IPS DF 19.7 (cell line): ENCODE measurements around the gene RAB20.
"Not testable (repeated sequence)": the region's sequence is repeated elsewhere in the genome, so short reads cannot be mapped to it uniquely, and the experiment has no call there.

Source experiments
- DNase-seq: peaks from one replicate; pipeline ENCODE4 v3.0.0-alpha.2; 2013; ENCODE audit warnings: low read depth, low spot score

RAB20 gene

GRCh38 chr13:110509971-110510786 lies 51.3 kb downstream of the RAB20 start:
- no peak for DNase-seq

DNA sequence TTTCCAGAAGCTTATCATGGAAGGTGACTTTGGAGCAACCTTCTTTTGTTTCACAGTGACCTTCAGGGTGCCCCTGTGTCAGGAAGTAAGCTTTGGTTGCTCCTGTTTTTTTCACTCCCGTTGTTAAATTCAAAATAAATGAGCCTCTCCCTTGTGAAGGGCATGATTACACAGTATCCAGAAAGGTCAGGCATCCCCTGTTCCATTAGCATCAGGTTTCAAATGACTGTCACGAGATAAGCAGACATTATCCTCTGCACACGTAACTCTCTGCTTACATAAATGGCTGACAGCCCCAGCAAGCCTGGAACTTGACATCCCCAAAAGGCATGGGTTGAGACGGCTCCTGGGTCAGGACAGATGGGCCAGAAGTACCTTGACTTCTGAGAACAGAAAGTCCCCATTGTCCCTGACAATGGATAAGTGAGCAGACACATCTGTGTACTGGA lies 52.0 kb downstream of the RAB20 start:
- DNase-seq: no peak

DNA sequence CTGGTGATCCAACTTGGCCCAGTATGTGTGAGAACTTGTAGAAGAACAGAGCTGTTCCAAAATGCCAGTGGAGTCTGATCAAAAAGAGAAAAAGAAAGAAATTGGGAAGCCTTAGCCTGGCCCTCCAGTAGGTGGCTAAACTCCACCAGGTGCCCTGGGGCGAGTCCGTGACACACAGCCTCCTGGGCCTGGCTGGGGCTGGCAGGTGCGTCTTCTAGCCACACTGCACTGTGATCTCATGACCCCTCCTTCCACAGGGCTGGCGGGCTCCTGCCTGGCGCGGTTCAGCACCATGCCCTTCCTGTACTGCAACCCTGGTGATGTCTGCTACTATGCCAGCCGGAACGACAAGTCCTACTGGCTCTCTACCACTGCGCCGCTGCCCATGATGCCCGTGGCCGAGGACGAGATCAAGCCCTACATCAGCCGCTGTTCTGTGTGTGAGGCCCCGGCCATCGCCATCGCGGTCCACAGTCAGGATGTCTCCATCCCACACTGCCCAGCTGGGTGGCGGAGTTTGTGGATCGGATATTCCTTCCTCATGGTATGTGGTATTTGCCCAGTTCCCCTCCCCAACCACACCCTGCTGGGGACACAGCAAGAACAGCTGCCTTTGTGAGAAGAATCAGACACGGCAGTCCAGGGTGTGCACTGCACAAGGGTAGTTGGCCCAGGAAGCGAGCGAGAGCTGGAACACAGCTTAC lies 53.7 kb downstream of the RAB20 start:
- no peak for DNase-seq

GRCh38 chr13:110506859-110507566 lies 54.5 kb downstream of the RAB20 start:
- no peak for DNase-seq

- no peak for DNase-seq
Measured at GRCh38 chr13:110506396-110506795, 55.1 kb downstream of the RAB20 start.

DNA sequence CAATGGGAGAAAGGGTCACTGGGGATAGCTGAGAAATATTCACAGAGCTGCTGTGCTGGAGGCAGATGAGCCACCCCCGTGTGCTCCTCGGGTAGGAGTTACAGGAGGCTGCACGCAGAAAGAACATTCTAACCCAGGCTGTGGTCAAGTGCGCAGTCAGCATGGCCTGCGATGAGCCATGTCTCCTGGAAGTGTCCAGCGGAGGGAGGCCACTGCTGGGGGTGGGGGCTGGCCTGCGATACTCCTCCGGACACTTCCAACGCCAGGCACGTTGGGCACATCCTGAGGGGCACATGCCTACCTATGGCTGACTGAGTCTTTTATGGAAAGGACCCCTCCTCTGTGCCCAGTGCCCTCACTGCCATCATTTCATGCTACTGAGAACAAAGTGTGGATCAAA lies 55.9 kb downstream of the RAB20 start:
- DNase-seq: no peak

DNA sequence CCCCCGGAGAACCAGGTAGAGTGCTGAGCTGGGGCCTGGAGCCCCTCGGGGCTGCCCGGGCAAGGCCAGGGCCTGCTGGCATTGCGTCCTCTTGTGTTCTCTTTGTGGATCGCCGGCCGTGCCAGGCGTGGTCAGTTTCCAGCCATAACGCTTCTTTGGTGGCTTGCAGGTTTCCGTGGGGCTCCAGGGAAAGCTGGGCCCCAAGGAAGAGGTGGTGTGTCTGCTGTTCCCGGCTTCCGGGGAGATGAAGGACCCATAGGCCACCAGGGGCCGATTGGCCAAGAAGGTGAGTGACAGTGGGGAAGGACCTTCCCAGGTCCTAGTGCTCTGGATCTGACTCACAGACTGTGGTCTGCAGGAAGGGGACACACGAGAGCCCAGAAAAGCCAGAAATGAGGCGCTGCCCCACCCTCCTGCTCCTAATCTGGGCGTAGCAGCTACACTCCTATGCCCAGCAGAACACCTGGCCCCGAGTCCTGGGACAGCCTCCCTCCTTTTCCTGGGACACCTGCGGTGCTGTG lies 57.5 kb downstream of the RAB20 start:
- no peak for DNase-seq

DNA sequence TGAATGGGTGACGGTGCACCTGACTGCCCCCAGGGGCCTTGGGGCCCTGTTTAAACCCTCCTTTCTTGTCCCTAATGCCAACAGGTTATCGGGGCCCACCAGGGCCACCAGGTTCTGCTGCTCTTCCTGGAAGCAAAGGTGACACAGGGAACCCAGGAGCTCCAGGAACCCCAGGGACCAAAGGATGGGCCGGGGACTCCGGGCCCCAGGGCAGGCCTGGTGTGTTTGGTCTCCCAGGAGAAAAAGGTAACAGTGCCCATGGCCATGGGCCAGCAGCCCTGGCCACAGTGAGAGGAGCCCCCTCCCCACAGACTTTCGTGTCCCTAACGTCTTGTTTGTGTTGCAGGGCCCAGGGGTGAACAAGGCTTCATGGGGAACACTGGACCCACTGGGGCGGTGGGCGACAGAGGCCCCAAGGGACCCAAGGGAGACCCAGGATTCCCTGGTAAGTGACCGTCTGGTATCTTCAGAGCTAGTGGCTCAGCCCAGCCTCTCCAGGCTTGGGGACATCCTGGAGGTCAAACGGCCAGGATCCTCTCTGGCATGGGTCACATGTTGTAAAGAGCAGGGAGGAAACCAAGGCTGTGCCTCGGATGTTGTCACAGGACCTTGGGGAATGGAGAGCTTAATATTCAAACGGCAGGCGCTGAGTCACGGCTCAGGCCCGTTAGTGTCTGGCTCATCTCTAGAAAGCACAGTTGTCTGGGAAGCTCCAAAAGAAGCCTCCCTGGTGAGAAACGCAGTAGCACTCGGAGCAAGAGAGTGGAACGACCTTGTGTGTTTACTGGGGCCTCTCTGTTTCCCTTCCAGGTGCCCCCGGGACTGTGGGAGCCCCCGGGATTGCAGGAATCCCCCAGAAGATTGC lies 58.3 kb downstream of the RAB20 start:
- no peak for DNase-seq

- no peak for DNase-seq
Measured at GRCh38 chr13:110501188-110501587, 60.3 kb downstream of the RAB20 start.

GRCh38 chr13:110500341-110500740 lies 61.2 kb downstream of the RAB20 start:
- no peak for DNase-seq

DNA sequence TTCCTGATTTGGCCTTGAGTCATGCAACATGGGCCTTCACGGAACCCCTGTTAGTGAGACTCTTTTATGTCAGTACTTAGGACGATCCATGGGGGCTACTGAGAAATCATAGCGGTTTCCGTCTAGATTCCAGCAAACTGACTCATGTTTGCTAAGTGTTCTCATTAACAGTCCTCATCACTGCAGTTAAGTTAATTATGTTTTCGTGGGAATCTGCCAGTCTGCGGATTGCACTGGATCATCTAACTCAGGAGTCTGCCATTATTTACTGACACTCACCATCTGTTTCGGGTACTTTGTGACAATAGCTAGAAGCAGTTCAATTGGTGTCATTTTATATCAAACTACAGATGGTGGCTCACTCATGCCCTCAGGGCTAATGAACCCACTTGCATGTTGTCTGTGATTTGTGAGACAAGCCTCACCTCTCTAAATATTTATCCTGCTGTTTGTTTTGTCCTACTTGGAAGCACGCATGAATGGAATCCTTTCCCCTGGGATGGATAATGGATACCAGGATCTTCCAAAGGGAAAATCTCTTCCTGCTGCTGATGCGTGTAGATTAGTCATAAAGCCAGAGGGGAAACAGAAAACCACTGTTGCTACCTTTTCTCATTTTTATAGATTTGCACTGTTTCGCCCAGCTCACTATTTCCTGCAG lies 61.8 kb downstream of the RAB20 start:
- DNase-seq: no peak

GRCh38 chr13:110498765-110499164 lies 62.8 kb downstream of the RAB20 start:
- DNase-seq: no peak

DNA sequence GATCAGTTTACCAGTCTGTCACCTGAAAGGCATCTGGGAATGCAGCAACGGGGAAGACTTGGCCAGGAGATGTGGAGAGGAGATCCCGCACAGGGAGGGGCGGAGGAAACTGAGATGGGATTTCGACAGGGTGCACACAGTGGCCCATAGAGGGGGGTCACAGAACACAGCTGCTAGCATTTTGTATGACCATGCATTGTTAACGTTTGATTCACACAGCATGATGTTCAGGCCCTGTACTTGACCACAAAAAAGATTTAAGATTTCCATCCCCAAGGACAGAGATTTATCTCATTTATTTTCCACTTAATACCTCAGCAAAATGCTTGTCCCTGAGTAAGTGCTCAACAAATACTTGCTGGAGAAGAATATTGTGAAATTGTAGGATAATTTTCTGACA lies 63.2 kb downstream of the RAB20 start:
- no peak for DNase-seq

GRCh38 chr13:110497896-110498295 lies 63.6 kb downstream of the RAB20 start:
- not testable (repeated sequence) for DNase-seq

DNA sequence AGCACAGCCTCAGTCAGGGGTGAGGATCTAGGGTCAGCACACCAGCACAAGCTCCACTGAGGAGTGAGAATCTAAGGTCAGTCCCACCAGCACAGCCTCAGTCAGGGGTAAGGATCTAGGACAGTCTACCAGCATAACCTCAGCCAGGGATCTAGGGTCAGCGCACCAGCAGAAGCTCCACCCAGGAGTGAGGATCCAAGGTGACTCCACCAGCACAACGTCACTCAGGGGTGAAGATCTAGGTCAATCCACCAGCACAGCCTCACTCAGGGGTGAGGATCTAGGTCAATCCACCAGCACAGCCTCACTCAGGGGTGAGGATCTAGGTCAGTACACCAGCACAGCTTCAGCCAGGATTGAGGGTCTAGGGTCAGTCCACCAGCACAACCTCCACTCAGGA lies 64.5 kb downstream of the RAB20 start:
- no peak for DNase-seq

DNA sequence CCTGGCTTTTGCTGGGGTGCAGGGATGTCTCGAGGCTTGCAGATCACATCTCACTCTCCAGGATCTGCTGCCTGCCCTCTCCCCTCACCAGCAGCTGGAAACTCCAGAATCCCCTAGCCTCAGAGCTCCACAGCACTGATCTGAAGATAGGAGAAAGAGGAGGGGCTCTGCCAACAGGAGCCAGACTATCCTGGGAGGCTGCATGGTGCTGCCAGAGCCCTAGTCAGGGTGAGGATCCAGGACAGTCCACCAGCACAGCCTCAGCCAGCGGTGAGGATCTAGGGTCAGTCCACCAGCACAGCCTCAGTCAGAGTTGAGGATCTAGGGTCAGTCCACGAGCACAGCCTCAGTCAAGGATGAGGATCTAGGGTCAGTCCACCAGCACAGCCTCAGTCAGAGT lies 65.2 kb downstream of the RAB20 start:
- no peak for DNase-seq

GRCh38 chr13:110495881-110496280 lies 65.6 kb downstream of the RAB20 start:
- DNase-seq: no peak

GRCh38 chr13:110495376-110495775 lies 66.1 kb downstream of the RAB20 start:
- DNase-seq: no peak

DNA sequence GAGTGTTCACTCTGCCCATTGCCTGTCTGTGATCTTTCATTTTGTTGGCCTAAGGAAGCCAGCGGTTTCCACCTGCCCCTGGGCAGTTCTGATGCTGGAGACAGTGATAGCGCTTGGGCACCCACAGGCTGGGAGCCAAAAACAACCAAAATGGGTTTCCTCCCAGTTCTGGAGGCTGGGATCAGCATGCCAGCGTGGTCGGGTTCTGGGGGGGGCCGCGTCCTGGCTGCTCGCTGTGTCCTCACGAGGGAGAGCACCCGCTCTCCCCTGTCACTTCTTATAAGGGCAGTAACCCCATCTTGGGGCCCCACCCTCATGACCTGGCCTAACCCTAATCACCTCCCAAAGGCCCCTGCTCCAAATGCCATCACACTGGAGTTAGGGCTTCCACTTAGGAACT lies 67.9 kb downstream of the RAB20 start:
- no peak for DNase-seq

GRCh38 chr13:110492679-110493593 lies 68.6 kb downstream of the RAB20 start:
- DNase-seq: no peak
